HEK293 (cell line): ENCODE results near the gene GPATCH3.

Experiments used
- CTCF ChIA-PET: fragments of 350-600 bp; formaldehyde crosslinking; extraction: SDS; loops from one replicate; lab custom pipeline; 2021; ENCODE audit warnings: antibody characterized with exemption; lab: Yijun Ruan, JAX
- POLR2A ChIA-PET: fragments of 300-600 bp; formaldehyde crosslinking; extraction: SDS; loops from one replicate; lab custom pipeline; 2020; ENCODE audit warnings: antibody characterized with exemption, inconsistent platforms; lab: Yijun Ruan, JAX
- H3K27ac ChIP-seq: fragments of 200-500 bp; sonication (Bioruptor generic); 2 replicates; pipeline ENCODE4 v1.5.1; 2014; ENCODE audit warnings: low read depth, low read length, control low read depth, inconsistent platforms; ENCODE audit errors: extremely low read depth
- H3K36me3 ChIP-seq, 2 experiments: fragments of 200-500 bp in 1 of 2; sonication (Bioruptor generic) in 1 of 2; 1 replicate in 1 of 2; 2 replicates in 1 of 2; pipeline ENCODE4 v1.5.1; 2014 to 2017; ENCODE audit warnings: inconsistent platforms in 2 of 2, low read length in 2 of 2; ENCODE audit not compliant: control insufficient read depth in 2 of 2, insufficient read depth in 1 of 2
- H3K4me1 ChIP-seq: fragments of 200-500 bp; sonication (Bioruptor generic); 2 replicates; pipeline ENCODE4 v1.5.1; 2014; ENCODE audit warnings: mild to moderate bottlenecking, low read length, inconsistent platforms; ENCODE audit not compliant: control insufficient read depth, insufficient read depth
- H3K4me3 ChIP-seq: 2 replicates; pipeline ENCODE4 v1.5.1; 2011; ENCODE audit warnings: low read depth, mild to moderate bottlenecking, control low read depth, low read length, moderate library complexity
- H3K9me3 ChIP-seq: fragments of 200-500 bp; sonication (Bioruptor generic); 2 replicates; pipeline ENCODE4 v1.5.1; 2014; ENCODE audit warnings: low read depth, low read length, inconsistent platforms; ENCODE audit not compliant: control insufficient read depth, insufficient read depth
- ATF2 ChIP-seq: fragments of 450-650 bp; formaldehyde crosslinking; IDR thresholded peaks from 2 replicates; pipeline ENCODE4 v1.5.1; 2016; ENCODE audit warnings: missing biosample characterization, missing genetic modification characterization, low read depth
- IKZF3 ChIP-seq: fragments of 450-650 bp; IDR thresholded peaks from 2 replicates; pipeline ENCODE4 v1.5.0; 2018; ENCODE audit warnings: missing biosample characterization, mild to moderate bottlenecking, missing genetic modification characterization, moderate library complexity
- KLF8 ChIP-seq: fragments of 450-650 bp; formaldehyde crosslinking; IDR thresholded peaks from 2 replicates; pipeline ENCODE4 v1.5.1; 2016; ENCODE audit warnings: missing biosample characterization, missing genetic modification characterization
- MEIS1 ChIP-seq: sonication (generic); formaldehyde crosslinking; IDR thresholded peaks from 2 replicates; pipeline ENCODE4 v1.8.1; 2022; ENCODE audit warnings: missing genetic modification reagents, mild to moderate bottlenecking, borderline replicate concordance
- ZBTB10 ChIP-seq: fragments of 450-650 bp; formaldehyde crosslinking; IDR thresholded peaks from 2 replicates; pipeline ENCODE4 v1.5.1; 2016; ENCODE audit warnings: missing biosample characterization, missing genetic modification characterization
- ZBTB21 ChIP-seq: fragments of 450-650 bp; formaldehyde crosslinking; IDR thresholded peaks from 2 replicates; pipeline ENCODE4 v1.5.1; 2017; ENCODE audit warnings: missing biosample characterization, missing genetic modification characterization
- ZNF239 ChIP-seq: fragments of 450-650 bp; formaldehyde crosslinking; IDR thresholded peaks from 2 replicates; pipeline ENCODE4 v1.5.1; 2016; ENCODE audit warnings: missing biosample characterization, missing genetic modification characterization
- ZNF26 ChIP-seq: fragments of 450-650 bp; formaldehyde crosslinking; IDR thresholded peaks from 2 replicates; pipeline ENCODE4 v1.5.1; 2016; ENCODE audit warnings: missing biosample characterization, missing genetic modification characterization
- ZNF292 ChIP-seq: fragments of 450-650 bp; formaldehyde crosslinking; IDR thresholded peaks from 2 replicates; pipeline ENCODE4 v1.5.1; 2016; ENCODE audit warnings: low read depth, missing biosample characterization, missing genetic modification characterization, borderline replicate concordance
- ZNF404 ChIP-seq: fragments of 450-650 bp; formaldehyde crosslinking; IDR thresholded peaks from 2 replicates; pipeline ENCODE4 v1.5.1; 2017; ENCODE audit warnings: missing biosample characterization, missing genetic modification characterization
- ZNF549 ChIP-seq: fragments of 450-650 bp; IDR thresholded peaks from 2 replicates; pipeline ENCODE4 v1.5.1; 2018; ENCODE audit warnings: missing biosample characterization, missing genetic modification characterization, mild to moderate bottlenecking, inconsistent platforms, moderate library complexity
- ZNF580 ChIP-seq: fragments of 450-650 bp; formaldehyde crosslinking; IDR thresholded peaks from 2 replicates; pipeline ENCODE4 v1.5.1; 2016; ENCODE audit warnings: missing biosample characterization, missing genetic modification characterization
- ZSCAN16 ChIP-seq: fragments of 450-650 bp; formaldehyde crosslinking; IDR thresholded peaks from 2 replicates; pipeline ENCODE4 v1.5.1; 2016; ENCODE audit warnings: missing biosample characterization, missing genetic modification characterization
- ZSCAN18 ChIP-seq: fragments of 450-650 bp; formaldehyde crosslinking; IDR thresholded peaks from 2 replicates; pipeline ENCODE4 v1.5.1; 2016; ENCODE audit warnings: missing biosample characterization, missing genetic modification characterization

GPATCH3 gene

GRCh38 chr1:26852701-26853100 lies 47.6 kb downstream of the GPATCH3 start:
- no peaks in the 10 kb centered on the region for H3K9me3 ChIP-seq
- H3K4me1 ChIP-seq: no peaks in the 10 kb centered on the region
- TF ChIP-seq IKZF3 (tag by site-specific recombination): no peak
- no peak for TF ChIP-seq ZNF239
- no peak for TF ChIP-seq ZSCAN18
- TF ChIP-seq ZBTB10: no peak
- no peak for TF ChIP-seq KLF8 (tag by site-specific recombination)
- no peak for TF ChIP-seq ATF2 (tag by site-specific recombination)
- no peak for TF ChIP-seq ZBTB21
- TF ChIP-seq ZNF580 (tag by site-specific recombination): no peak
- H3K4me3 ChIP-seq: no peak overlapping the region
- ChIA-PET POLR2A (no interaction called here), CTCF (no interaction called here)
- no peak overlapping the region for H3K27ac ChIP-seq
- peaks cover 0 to 88% of the 10 kb centered on the region in 2 experiments; a peak in 2 of 3 replicates for H3K36me3 ChIP-seq

- H3K4me1 ChIP-seq: no peaks in the 10 kb centered on the region
- ChIA-PET CTCF (interaction anchor here (0.9 to 1.5 kb wide), 3 partner anchors 14 to 249 kb away, joined by 3 to 6 read pairs (median 3); no protein-coding TSS in a partner anchor), POLR2A (interaction anchor here (0.9 to 2.4 kb wide), 2 partner anchors 14 to 39 kb away, joined by 3 to 10 read pairs; partner anchors contain the start of gene GPN2)
- peaks cover 9 to 96% of the 10 kb centered on the region in 2 experiments; a peak in 2 of 3 replicates for H3K36me3 ChIP-seq
- no peak overlapping the region for H3K4me3 ChIP-seq
- no peaks in the 10 kb centered on the region for H3K9me3 ChIP-seq
- TF ChIP-seq MEIS1 (CRISPR knock-in tag): no peak
- no peak for TF ChIP-seq ZSCAN16 (tag by site-specific recombination)
- TF ChIP-seq ZNF292 (tag by site-specific recombination): no peak
- TF ChIP-seq ZNF549 (tag by site-specific recombination): no peak
- no peak for TF ChIP-seq ZNF26 (tag by site-specific recombination)
- no peak for TF ChIP-seq ZNF404
- H3K27ac ChIP-seq: no peak overlapping the region
These were observed 49.1 kb downstream of the GPATCH3 start for GRCh38 chr1:26851106-26851684.
